ENCODE results near the gene ARG2. TPM values are rescaled to one million over a fixed set of nuclear protein-coding genes. Genes with fewer than 3 reads are reported as not detected.

The ARG2 gene
- total RNA-seq, 1 experiment from 2014 or later, result 11.2 TPM

DNA sequence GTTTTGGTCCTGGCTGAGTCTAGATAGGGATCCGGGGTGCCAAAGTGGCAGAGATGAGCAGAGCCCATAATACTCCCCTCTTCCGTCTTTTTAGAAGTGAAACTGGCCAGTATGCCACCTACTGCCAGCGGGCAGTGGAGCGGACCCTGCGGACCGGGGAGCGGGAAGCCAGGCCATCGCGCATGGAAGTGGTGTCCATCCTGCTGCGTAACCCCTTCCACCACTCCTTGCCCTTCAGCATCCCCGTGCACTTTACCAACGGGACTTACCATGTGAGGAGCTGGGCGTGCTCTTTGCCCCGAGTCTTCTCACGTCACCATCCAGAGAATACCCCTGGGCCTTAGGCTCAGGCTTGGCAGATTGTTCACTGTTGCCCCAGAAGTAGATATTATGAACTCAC is 40.7 kb upstream of the ARG2 start:
- CTCF ChIA-PET, result interaction anchor here (3.2 kb wide), 1 partner anchor 52 kb away, joined by 11 read pairs; no protein-coding TSS in a partner anchor
- H3K4me1 Mint-ChIP-seq (ENCODE audit: low read depth, unreplicated experiment), result peaks cover 9% of the 10 kb centered on the region
- H3K9me3 Mint-ChIP-seq (ENCODE audit: low read depth, unreplicated experiment), result no peaks in the 10 kb centered on the region
- no peak overlapping the region for H3K27ac Mint-ChIP-seq (ENCODE audit: unreplicated experiment)
- no peaks in the 10 kb centered on the region for H3K27me3 Mint-ChIP-seq (ENCODE audit: unreplicated experiment)
- TF ChIP-seq, protein P1, sequence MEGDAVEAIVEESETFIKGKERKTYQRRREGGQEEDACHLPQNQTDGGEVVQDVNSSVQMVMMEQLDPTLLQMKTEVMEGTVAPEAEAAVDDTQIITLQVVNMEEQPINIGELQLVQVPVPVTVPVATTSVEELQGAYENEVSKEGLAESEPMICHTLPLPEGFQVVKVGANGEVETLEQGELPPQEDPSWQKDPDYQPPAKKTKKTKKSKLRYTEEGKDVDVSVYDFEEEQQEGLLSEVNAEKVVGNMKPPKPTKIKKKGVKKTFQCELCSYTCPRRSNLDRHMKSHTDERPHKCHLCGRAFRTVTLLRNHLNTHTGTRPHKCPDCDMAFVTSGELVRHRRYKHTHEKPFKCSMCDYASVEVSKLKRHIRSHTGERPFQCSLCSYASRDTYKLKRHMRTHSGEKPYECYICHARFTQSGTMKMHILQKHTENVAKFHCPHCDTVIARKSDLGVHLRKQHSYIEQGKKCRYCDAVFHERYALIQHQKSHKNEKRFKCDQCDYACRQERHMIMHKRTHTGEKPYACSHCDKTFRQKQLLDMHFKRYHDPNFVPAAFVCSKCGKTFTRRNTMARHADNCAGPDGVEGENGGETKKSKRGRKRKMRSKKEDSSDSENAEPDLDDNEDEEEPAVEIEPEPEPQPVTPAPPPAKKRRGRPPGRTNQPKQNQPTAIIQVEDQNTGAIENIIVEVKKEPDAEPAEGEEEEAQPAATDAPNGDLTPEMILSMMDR (IDR thresholded peaks at IDR 0.05; ENCODE audit: unreplicated experiment), result no peak
- H3K36me3 Mint-ChIP-seq (ENCODE audit: insufficient read depth, unreplicated experiment), result no peaks in the 10 kb centered on the region
- no peak for DNase-seq
- no peak overlapping the region for H3K4me3 Mint-ChIP-seq (ENCODE audit: low read depth, unreplicated experiment)
- no TSS peak for BruUV-seq (replicated peaks)
- intact Hi-C loops (cut with micrococcal nuclease; ENCODE audit: unreplicated experiment), result no loop called here

DNA sequence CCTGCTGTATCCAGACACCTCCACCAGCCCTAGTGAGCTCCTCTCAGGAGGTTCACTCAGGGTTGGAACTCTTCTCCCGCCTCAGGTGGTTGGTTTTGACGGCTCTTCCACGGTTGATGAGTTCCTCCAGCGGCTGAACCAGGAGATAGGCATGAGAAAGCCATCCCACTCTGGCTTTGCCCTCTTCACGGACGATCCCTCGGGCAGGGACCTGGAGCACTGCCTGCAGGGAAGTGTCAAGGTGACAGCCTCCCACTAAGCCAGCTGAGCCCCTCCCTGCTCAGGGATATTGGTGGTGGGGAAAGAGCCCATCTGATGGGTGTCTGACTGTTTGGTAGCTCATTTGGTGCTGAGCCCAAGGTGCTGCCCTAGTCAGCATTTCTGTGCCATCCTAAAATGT is 40.1 kb upstream of the ARG2 start:
- TF ChIP-seq, protein P1 (IDR thresholded peaks at IDR 0.05; ENCODE audit: unreplicated experiment), result no peak
- DNase-seq, result no peak
- peaks cover 9% of the 10 kb centered on the region for H3K4me1 Mint-ChIP-seq (ENCODE audit: low read depth, unreplicated experiment)
- no peaks in the 10 kb centered on the region for H3K9me3 Mint-ChIP-seq (ENCODE audit: low read depth, unreplicated experiment)
- H3K27ac Mint-ChIP-seq (ENCODE audit: unreplicated experiment), result no peak overlapping the region
- no peaks in the 10 kb centered on the region for H3K27me3 Mint-ChIP-seq (ENCODE audit: unreplicated experiment)
- CTCF ChIA-PET, result interaction anchor here (3.2 kb wide), 1 partner anchor 53 kb away, joined by 11 read pairs; no protein-coding TSS in a partner anchor
- H3K4me3 Mint-ChIP-seq (ENCODE audit: low read depth, unreplicated experiment), result no peak overlapping the region
- intact Hi-C loops (cut with micrococcal nuclease; ENCODE audit: unreplicated experiment), result no loop called here
- no peaks in the 10 kb centered on the region for H3K36me3 Mint-ChIP-seq (ENCODE audit: insufficient read depth, unreplicated experiment)
- no TSS peak for BruUV-seq (replicated peaks)

DNA sequence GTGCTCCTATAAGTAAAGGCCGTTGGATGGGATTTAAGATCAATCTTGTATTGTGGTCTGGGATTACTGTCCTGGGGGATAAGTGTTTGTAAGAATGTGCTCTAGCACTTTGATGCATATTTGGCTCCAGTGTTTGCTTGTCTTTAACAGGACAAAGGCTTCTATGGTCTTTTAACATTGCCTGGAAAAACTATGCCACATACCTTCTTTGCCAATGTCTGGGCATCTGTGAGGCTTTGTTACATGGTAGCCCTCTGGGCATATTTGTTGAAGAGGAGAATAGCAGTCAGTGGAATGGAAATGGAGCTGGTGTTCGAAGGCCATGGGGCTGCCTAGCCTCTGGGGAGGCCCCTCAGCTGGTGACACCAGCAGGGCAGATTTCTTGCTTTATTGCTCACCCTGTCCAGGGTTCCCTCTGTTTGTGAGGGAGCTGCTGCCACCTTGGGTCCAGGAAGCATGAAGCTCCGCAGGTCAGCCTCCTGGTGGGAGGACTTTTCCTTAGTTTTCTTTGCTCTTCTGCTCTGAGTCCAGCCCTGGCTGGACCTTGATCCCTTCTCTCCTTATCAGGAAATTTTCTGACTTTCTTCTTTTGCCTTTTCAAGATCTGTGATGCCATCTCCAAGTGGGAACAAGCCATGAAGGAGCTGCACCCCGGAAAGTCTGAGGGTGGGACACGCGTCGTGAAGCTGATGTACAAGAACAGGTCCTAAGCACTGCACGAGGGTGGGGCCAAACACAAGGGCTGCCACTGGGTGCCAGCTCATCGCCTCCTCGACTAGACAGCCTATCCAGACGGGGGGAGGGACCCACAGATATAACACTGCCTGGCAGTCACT is 39.2 kb upstream of the ARG2 start:
- no peaks in the 10 kb centered on the region for H3K36me3 Mint-ChIP-seq (ENCODE audit: insufficient read depth, unreplicated experiment)
- H3K27ac Mint-ChIP-seq (ENCODE audit: unreplicated experiment), result no peak overlapping the region
- intact Hi-C loops (cut with micrococcal nuclease; ENCODE audit: unreplicated experiment), result no loop called here
- no peaks in the 10 kb centered on the region for H3K27me3 Mint-ChIP-seq (ENCODE audit: unreplicated experiment)
- CTCF ChIA-PET, result interaction anchor here (0.6 to 3.2 kb wide), 4 partner anchors 9 to 54 kb away, joined by 3 to 11 read pairs (median 3); partner anchors contain the start of gene PIGH
- no peak overlapping the region for H3K4me3 Mint-ChIP-seq (ENCODE audit: low read depth, unreplicated experiment)
- H3K4me1 Mint-ChIP-seq (ENCODE audit: low read depth, unreplicated experiment), result peaks cover 5% of the 10 kb centered on the region
- DNase-seq, result no peak
- no peaks in the 10 kb centered on the region for H3K9me3 Mint-ChIP-seq (ENCODE audit: low read depth, unreplicated experiment)
- no TSS peak for BruUV-seq (replicated peaks)
- TF ChIP-seq, protein P1 (IDR thresholded peaks at IDR 0.05; ENCODE audit: unreplicated experiment), result no peak

DNA sequence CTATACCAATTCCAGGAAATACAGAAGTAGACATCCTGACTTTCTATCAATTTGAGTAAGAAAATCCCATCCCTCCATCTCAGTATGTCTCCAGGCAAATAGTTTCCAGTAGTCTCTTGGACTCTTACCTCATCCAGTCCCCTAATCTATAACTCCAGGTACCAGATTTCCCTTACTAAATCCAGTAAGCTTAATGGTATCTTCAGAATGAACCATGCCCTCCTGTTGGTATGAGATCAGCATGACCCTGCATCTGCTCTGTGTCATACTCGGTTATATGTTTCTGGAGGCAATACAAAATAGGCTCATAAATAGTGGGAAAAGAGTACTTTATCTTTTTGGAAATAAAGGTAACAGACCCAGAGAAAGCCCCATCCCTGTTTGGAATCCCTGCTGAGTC is 38.1 kb upstream of the ARG2 start:
- TF ChIP-seq, protein P1 (IDR thresholded peaks at IDR 0.05; ENCODE audit: unreplicated experiment), result no peak
- DNase-seq, result no peak
- CTCF ChIA-PET, result interaction anchor here (0.6 to 3.6 kb wide), 4 partner anchors 10 to 123 kb away, joined by 3 to 31 read pairs (median 7); partner anchors contain the start of gene PIGH
- intact Hi-C loops (cut with micrococcal nuclease; ENCODE audit: unreplicated experiment), result no loop called here
- H3K27me3 Mint-ChIP-seq (ENCODE audit: unreplicated experiment), result no peaks in the 10 kb centered on the region
- no peaks in the 10 kb centered on the region for H3K9me3 Mint-ChIP-seq (ENCODE audit: low read depth, unreplicated experiment)
- no peak overlapping the region for H3K27ac Mint-ChIP-seq (ENCODE audit: unreplicated experiment)
- BruUV-seq (replicated peaks), result no TSS peak
- peaks cover 5% of the 10 kb centered on the region for H3K36me3 Mint-ChIP-seq (ENCODE audit: insufficient read depth, unreplicated experiment)
- H3K4me1 Mint-ChIP-seq (ENCODE audit: low read depth, unreplicated experiment), result no peaks in the 10 kb centered on the region
- no peak overlapping the region for H3K4me3 Mint-ChIP-seq (ENCODE audit: low read depth, unreplicated experiment)

All from Calu3 (cell line).